ENCODE data around the gene BCORL1.

- TF ChIP-seq GABPA (IDR thresholded peaks at IDR 0.05; ENCODE audit: low read depth) (no peak), RFX5 (IDR thresholded peaks at IDR 0.05; ENCODE audit: low read length) (no peak), RXRA (IDR thresholded peaks at IDR 0.05; ENCODE audit: borderline replicate concordance, low read depth) (no peak), ZBTB33 (IDR thresholded peaks at IDR 0.05; ENCODE audit: borderline replicate concordance, low read depth) (no peak), TCF12 (IDR thresholded peaks at IDR 0.05) (no peak), NFIC (IDR thresholded peaks at IDR 0.05; ENCODE audit: borderline replicate concordance) (no peak), NRF1 (IDR thresholded peaks at IDR 0.05; ENCODE audit: low read depth, low read length) (no peak), TAF1 (IDR thresholded peaks at IDR 0.05; ENCODE audit: borderline replicate concordance, low read depth, low read length) (no peak), YY1 (IDR thresholded peaks at IDR 0.05; ENCODE audit: low read depth) (no peak), JUND (IDR thresholded peaks at IDR 0.05) (no peak), SIN3A (IDR thresholded peaks at IDR 0.05; ENCODE audit: borderline replicate concordance, low read depth, low read length) (no peak), RAD21 (IDR thresholded peaks at IDR 0.05; ENCODE audit: low read length) (no peak)
- TF ChIP-seq, protein P1, sequence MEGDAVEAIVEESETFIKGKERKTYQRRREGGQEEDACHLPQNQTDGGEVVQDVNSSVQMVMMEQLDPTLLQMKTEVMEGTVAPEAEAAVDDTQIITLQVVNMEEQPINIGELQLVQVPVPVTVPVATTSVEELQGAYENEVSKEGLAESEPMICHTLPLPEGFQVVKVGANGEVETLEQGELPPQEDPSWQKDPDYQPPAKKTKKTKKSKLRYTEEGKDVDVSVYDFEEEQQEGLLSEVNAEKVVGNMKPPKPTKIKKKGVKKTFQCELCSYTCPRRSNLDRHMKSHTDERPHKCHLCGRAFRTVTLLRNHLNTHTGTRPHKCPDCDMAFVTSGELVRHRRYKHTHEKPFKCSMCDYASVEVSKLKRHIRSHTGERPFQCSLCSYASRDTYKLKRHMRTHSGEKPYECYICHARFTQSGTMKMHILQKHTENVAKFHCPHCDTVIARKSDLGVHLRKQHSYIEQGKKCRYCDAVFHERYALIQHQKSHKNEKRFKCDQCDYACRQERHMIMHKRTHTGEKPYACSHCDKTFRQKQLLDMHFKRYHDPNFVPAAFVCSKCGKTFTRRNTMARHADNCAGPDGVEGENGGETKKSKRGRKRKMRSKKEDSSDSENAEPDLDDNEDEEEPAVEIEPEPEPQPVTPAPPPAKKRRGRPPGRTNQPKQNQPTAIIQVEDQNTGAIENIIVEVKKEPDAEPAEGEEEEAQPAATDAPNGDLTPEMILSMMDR (IDR thresholded peaks at IDR 0.05): no peak
- TF ChIP-seq, protein P2, sequence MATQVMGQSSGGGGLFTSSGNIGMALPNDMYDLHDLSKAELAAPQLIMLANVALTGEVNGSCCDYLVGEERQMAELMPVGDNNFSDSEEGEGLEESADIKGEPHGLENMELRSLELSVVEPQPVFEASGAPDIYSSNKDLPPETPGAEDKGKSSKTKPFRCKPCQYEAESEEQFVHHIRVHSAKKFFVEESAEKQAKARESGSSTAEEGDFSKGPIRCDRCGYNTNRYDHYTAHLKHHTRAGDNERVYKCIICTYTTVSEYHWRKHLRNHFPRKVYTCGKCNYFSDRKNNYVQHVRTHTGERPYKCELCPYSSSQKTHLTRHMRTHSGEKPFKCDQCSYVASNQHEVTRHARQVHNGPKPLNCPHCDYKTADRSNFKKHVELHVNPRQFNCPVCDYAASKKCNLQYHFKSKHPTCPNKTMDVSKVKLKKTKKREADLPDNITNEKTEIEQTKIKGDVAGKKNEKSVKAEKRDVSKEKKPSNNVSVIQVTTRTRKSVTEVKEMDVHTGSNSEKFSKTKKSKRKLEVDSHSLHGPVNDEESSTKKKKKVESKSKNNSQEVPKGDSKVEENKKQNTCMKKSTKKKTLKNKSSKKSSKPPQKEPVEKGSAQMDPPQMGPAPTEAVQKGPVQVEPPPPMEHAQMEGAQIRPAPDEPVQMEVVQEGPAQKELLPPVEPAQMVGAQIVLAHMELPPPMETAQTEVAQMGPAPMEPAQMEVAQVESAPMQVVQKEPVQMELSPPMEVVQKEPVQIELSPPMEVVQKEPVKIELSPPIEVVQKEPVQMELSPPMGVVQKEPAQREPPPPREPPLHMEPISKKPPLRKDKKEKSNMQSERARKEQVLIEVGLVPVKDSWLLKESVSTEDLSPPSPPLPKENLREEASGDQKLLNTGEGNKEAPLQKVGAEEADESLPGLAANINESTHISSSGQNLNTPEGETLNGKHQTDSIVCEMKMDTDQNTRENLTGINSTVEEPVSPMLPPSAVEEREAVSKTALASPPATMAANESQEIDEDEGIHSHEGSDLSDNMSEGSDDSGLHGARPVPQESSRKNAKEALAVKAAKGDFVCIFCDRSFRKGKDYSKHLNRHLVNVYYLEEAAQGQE (IDR thresholded peaks at IDR 0.05; ENCODE audit: low read depth, low read length): no peak
These were observed 32.7 kb downstream of the BCORL1 start for GRCh38 chrX:130015181-130015580.

All from SK-N-SH (cell line).